Mesenteric fat pad (tissue), 1 donor: ENCODE results near the gene RORB. TPM values are rescaled to one million over a fixed set of nuclear protein-coding genes. Genes with fewer than 3 reads are reported as not detected.
"Not testable (repeated sequence)": the region's sequence is repeated elsewhere in the genome, so short reads cannot be mapped to it uniquely, and the experiment has no call there.

Source experiments
- DNase-seq: peaks from one replicate; pipeline ENCODE4 v3.0.0-alpha.2; 2020; ENCODE audit warnings: low spot score
- total RNA-seq: library from RNA; stranded (reverse); fragmentation: NEBNext Ultra II Directional; extraction: Animal tissue kit (Norgen Biotek cat#: 25700); gene quantifications from one replicate; pipeline ENCODE4 v1.2.1, GENCODE V29; 2021
- donor health status: DM: yes; HTN: yes; CAD: no.

RORB gene
- total RNA-seq, 1 donor from 2014 or later: 0.06 TPM

DNA sequence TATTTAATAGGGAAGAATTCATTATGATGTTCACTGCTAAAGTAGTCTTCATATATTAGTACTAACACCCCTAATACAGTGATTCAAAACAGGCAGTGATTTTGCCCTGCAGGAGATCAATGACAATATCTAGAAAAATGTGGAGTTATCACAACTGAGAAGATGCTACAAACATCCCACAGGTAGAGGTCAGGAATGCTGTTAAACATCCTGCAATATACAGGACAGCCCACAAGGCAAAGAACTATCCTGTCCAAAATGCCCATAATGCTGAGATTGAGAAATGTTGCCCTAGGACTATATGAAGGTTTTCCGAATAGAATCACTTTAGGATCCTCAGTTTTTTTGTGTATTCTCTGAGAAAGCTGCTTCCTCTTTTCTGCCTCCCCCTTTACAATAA lies 15.3 kb downstream of the RORB start:
- no peak for DNase-seq

DNA sequence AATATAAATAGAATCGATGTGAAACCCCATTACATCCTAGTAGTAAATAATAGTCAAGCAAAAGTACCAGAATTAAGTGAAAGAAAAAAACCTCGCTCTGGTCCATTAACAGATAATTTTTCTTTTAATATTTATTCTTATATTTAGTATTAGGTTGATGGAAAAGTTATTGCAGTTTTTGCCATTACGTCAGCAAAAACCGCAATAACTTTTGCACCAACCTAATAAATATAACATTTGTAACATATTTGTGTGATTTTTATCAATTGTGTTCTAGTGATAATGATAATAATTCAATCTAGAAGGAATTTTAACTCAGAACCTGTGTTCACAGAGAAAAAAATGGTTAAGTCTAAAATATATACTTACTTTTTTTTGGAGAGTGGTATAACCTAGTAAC lies 16.1 kb downstream of the RORB start:
- no peak for DNase-seq

DNA sequence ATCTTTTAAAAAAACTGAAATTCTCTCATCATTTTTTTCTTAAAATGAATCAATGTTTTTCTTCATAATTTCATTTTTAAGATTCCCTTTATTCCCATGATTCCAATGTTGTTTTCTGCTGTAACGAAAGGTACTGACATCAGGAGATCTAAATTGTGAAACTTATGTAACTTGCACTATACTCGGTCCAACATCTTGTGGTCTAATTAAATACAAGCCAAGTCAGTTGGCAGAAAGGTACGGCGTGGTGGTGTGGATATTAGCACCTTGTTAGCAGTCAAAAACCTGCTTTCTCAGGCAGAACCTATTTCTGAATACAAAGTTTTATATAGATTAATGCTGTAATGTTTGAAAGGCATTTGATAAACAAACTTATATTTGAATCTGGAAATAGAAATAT lies 20.1 kb downstream of the RORB start:
- DNase-seq: no peak

DNA sequence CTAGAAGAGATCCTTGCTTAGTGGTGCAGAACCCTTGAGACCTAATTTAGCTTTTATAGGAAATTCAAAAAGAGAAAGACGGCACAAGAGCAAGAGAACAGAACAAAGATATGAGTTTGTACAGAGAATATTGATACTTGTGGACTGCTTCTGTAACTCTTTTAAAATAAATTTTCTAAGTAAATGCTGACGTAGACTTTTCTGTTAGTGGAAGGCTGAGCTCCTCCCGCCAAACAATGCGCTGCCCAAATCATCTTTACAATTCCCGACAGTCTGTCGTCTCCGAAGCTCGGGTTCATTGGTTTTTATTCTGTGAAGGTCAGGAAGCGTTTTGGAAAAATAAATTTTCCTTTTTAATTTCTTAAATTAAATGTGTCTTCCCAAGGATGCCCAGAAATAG lies 22.3 kb downstream of the RORB start:
- no peak for DNase-seq

DNA sequence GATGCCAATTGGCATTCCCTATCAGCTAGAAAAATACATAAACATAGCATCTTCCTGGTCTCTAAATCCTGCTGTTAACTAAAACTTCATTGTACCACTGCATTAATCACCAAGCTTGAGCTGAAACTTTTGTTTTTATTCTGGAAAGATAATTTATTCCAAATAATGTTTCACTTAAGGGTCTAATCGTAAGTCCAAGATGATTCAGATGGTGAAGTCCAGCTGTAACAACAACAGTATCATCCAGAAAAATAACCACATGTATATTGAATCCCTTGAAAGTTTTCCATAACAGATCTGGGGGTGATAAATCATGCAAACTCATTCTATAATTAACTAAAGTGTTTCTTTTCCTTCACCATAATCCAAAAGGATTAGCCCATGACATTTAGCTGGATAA lies 23.9 kb downstream of the RORB start:
- DNase-seq: no peak

DNA sequence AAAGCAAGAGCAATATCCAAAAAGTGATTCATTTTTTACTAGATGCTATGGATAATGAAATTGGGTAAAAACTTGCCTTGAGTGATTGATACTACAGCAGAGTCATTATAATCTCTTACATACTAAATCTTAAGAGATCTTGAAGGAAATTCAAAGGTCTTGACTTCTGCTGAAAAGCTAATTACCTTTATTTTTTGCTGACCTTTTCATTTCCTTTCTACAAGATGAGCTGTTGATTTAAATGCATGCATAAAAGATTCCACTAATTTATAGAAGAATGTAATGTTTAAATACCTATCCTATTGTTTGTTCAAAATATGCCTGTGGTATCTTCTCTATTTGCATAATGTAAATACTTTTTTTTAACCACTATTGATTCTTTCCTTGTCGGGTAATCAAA lies 27.2 kb downstream of the RORB start:
- no peak for DNase-seq

DNA sequence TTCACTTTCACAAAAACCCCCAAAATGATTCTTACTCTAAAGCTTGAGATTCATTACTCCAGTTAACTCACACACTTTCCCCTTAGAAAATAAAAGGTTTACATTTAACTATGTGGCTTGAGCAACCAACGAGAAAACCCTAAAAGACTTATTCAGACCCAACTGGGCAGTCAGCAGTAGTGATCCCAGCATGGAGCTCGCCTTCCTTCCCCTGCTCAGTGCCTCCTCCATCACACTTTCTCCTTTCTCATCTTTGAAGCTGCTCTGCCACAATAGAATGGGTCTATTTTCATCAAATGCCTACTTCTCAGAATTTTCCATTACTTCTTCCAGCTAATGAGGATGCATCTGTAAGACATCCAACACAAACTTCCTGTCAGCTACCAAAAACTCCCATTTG lies 29.1 kb downstream of the RORB start:
- no peak for DNase-seq

DNA sequence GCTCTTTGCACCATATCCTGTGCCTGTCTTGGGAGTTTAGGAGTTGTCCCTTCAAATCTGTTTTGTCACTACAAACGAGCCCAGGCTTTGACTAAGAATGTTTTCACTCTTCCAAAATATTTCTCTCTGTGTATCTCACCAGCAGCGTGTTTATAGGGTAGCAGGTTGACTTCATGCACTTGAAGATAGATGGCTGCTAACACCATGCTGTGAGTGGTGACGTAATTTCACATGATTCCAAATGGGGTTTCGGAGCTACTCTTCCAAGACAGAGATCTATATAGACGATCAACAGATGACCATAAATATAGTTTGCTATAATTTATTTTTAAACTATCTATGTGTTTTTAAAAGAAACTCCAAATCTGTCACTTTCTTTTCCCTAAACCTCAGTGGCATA lies 30.6 kb downstream of the RORB start:
- no peak for DNase-seq

DNA sequence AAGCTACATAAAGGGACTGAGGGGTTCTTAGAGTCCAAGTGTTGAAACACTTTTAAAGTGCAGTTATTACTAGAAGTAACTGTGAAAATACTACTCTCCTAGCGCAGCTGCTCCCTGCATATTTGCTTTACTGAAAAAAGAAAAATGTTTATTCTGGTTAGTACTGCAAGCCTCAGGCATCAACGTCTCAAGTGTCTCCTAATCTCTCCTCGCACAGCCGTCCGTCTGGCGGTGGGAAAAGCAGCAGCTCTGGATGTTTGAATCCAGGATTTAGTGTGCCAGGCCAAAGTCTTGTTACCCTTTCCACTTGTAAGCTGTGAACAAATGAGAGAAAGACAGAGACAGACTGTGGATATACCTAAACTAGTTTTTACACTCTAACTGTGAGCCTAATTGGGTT lies 31.1 kb downstream of the RORB start:
- DNase-seq: no peak

DNA sequence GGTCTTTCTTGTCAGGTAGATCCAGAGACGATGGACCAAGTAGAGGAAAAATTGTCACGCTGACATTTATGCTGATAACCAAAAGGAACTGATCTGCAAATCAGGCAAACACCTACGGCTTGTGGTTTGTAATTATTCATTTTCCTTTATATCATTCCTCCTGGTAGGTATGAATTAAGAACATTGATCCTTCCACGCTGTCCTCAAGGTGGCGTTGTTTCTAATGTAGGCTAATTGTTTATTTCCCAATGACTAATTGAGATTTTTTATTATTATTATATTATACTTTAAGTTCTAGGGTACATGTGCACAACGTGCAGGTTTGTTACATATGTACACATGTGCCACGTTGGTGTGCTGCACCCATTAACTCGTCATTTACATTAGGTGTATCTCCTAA lies 33.3 kb downstream of the RORB start:
- not testable (repeated sequence) for DNase-seq

DNA sequence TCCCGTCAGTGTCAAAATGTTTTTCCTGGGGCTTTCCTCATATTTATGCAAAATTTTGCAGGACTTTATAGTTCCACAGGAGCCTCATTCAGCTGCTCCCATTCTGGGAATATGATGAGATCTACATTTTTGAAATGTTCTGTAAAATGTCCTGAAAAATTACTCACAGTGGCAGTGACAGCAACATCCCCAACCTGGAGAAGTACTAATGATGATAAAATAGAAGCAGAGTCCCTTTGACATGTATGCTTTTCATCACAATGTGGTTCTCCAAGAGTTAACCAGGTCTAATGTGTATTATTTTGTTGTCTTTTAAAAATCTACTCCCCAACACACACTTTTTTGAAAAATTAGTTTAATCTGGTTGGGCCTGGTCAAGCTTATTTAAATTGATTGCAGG lies 36.1 kb downstream of the RORB start:
- no peak for DNase-seq

DNA sequence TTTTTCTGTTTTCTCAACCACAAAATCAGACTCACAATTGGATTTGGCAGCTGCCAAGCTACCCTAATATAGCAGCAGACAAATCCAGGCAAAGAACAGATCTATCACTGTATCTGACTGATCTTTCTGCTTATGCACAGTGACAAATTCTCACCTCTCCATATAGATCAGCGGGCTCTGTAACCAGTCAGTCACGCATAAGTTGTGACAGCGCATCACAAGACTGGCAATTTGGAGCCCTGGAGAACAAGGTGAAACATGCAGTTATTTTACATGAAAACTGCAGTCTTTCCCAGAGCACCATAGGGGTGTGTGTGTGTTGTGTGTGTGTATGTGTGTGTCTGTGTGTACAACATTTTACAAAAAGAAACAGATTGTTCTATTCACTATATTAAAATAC lies 37.7 kb downstream of the RORB start:
- no peak for DNase-seq

DNA sequence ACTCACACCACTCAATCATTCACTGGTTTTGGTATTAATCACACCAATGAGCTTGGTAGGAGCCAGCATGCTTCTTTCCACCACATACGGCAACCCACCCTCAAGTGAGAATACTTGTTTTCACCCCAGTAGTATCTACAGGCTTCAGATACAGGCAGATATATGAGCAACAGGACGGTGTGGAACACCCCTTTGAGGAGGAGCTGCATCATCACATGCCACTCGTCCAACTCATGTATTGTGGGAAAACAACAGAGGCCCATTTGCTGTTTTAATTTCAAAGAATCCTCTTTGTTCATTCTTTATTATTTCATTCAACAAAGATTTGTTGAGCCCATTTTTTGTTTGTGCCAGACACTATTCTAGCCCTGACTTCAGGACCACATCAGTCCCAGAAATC lies 46.0 kb downstream of the RORB start:
- no peak for DNase-seq

DNA sequence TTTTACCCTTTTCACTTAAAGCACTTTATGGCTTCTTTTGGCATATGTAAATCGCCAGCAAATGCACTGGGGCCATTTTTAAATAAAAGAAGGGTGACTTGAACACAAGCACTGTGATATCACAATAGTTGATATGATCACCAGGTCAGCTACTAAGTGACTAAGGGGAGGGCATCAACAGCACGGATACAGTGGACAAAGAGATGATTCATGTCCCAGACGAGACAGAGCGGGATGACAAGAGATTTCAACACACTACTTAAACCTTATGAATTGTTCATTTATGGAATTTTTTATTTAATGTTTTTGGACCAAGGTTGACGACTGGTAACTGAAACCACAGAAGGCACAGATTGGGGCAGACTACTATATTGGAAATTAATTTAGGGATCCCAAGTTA lies 54.1 kb downstream of the RORB start:
- no peak for DNase-seq

DNA sequence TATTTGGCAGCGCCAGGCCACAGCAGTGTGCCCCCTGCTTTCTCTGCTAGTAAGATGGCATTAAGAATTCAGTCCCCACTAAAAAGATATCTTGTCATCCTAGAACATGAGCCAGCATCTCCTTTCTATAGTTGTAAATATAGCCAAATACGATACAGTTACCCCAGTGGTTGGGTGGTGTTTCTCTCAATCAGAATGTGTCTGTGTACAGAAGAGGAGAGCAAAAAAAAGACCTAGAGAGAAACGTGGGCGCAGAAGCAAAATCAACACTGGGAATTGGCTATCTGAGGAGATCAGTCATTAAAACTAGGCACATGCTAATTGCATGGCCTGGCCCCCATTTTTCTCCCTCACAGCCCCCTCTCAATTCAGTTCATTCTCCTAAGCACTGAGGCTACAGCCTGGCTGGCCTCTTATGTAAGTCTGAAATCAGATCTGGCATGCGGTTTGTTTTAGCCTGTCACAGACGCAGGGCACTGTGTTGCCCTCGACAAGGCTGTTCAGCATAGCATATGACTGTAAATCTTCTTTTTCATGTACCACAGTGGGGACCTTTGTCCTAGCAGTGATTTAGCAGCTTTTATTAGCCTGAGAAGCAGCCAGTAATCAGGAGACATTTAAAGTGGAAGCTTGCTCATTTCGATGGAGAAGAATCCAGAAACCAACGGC lies 57.8 kb downstream of the RORB start:
- no peak for DNase-seq

DNA sequence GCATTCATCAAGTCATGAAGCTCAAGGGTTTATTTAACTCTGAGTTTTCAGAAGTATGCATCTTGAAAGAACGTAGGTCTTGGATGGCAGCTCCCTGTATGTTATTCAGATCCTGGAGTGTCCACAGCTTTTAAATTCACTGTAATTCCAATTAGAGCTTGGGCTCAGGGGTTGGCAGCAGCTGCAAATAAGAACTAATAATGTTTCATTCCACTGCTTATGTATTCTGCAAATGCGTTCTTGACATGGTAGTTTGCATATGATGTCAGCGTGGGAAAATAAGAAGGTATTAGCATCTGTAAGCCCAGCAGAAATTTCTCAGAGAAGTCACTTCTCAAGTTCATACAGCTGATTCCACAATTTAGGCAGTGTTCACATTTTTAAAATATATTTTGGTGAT lies 58.4 kb downstream of the RORB start:
- DNase-seq: no peak

DNA sequence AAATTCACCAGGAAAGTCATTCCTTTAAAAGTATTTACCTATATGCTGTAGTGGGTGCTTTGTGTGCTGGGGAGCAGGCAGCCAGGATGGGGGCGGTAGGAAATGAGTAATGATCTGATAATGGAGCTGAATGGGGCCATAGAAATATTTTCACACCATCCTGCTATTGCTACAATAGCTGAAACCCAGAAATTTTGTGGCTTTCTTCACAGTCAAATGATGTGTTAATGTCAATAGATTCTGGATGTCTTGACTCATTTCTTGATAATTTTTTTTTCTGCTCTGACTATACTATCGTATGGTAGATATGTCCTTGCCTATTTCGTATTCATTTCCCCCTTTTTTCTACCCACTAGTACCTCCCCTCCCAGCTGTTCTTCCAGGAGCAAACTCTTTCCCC lies 59.5 kb downstream of the RORB start:
- no peak for DNase-seq

DNA sequence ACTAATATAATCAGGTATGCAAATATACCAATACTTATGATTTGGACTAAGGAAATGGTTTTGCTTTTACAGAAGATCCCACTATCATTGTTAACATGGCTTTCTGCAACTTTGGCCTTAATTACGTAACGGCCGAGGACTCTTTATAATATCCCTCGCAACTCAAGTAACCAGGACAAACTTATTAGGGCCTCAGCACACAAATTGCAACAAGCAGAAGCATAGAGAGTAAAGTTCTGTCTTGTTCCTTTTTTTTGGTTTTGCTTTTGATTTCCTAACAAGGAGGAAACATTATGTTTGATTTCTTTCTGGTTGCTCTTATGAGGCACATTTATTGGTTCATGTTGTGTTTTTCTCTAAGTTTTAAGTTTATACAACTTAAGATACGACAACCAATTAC lies 60.4 kb downstream of the RORB start:
- DNase-seq: no peak

DNA sequence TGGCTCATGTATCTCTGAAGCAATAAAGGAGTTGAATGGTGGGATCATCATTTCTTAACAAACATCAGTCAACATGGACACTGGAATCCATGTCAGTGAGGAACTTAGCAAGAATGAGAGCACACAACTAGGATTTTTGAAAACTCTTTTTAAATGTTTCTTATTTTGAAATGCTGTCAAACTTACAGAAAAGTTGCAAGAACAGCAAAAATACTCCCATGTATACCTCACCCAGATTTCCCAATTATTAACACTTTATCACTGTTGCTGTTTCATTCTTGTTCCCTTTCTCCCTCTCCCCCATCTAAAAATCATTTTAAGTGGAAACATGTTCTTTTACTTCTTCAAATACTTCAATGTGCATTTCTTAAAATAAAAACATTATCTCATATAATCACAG lies 65.5 kb downstream of the RORB start:
- no peak for DNase-seq

DNA sequence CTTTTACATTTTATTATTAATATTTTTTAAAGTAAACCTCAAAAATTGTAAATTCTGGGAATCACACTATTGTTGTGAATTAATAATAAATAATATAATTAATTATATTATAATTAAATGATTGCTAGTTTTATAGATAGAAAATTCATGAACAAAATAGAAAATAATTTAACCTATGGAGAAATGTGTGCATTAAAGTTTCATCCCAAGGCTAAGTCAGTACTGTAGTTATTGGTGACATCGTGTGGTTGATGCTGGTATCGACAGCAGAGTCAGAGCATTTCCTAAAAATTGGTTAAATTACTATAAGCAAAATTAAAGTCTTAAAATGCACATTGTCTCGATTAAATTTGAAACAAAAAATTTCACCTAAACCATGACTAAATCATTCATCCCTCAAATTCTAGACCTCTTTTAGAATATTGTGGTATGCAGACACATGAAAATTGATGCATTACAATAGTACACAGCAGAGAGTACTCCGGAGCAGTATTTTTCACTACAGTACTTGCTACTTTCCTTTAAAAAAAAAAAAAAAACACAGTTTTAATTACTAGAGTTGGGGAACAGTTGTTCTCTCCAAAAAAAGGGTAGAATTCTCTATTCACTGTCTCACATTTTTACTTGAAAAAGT lies 73.9 kb downstream of the RORB start:
- no peak for DNase-seq

DNA sequence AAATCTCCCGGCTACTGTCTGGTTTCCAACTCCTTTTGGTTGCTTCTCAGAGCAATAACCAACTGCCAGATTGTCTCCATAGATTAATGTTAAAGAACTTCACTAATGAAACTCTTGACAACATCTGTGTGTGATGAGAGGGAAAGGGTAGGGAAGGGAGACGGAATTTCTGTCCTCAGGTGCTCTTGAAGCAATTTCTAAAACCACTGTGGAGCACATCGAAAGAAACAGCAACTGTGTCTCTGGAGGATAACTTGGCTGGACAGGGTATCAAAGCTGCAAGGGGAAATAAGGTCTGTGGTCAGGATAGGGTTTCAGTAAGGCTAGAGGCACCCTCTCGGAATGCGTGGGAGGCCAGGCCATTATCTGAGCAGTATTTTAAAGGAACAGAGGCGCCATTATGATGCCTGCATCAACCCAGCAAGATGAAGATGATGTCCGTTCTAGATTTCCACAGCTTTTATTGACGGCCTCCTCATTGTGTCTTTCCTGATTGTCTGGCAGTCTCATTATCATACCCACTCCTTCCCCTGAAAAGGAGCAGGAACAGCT lies 76.6 kb downstream of the RORB start:
- DNase-seq: no peak

DNA sequence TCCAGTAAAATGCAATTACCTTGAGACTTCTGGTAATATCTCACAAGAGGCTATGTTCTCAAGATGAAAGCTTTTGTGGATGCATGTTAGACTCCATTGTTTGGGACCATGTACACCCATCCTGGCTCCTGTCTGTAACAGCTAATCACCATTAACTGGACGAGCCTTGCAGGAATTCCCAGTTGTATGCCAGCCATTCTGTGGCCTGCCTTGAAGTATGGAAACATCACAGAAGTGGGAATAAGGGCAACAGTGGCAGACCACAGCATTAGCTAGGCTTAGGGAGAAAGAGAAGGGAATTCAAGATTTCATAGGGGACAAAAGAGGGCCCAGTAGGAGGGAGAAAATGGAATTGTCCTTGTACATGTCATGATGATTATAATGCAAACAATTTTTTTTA lies 79.0 kb downstream of the RORB start:
- DNase-seq: no peak

DNA sequence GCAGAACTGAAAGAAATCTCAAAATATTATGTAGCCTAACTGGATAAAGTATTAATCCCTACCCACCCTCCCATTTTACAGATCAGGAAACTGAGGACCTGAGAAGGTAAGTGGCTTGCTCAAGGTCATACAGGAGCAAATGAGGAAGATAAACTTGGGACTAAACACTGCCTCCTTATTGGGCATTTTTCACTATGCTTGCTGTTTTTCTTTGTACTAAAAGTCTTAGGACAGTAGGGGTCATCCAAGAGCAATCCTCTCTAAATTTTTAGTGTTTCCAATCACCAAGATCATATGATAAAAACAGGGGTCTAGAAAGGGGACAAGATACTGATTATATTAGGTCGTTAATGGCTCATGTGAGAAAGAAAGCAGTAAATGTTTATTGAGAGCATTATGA lies 80.8 kb downstream of the RORB start:
- DNase-seq: no peak
